ENCODE results near the gene AP1S1. TPM values are rescaled to one million over a fixed set of nuclear protein-coding genes. Genes with fewer than 3 reads are reported as not detected.
"Not testable (repeated sequence)": the region's sequence is repeated elsewhere in the genome, so short reads cannot be mapped to it uniquely, and the experiment has no call there.

AP1S1 gene
- total and polyA plus RNA-seq, 7 donors, result 5.7 to 29.9 (median 7.1) TPM

DNA sequence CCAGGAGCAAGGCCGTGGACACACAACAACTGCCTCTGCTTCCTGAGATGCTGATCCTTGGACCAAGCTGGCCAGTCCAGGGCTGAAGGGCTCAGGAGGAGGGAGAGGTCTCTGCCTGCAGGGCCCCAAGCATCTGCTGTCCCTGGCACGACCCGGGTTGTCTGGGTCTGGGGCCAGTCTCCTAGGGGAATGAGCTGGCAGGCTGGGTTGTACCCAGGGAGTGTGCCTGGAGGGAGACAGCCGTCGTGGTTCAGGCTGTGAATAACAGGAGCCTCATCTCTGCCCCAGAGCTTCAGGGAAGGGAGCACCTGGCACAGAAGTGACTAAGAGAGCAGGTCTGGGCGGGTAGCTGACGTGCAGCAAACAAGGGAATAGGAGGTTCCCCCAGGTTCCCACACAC is 45.3 kb upstream of the AP1S1 start:
- Histone ChIP-seq H3K27me3 (ENCODE audit: insufficient read depth in 3 of 3, low read length in 2 of 3) (peaks cover 0 to 29% (median 6%) of the 10 kb centered on the region in 3 donors), H3K36me3 (ENCODE audit: insufficient read depth in 1 of 2, low read depth in 1 of 2) (no peaks in the 10 kb centered on the region), H3K27ac (peak overlapping the region; percentile 30), H3K4me1 (no peaks in the 10 kb centered on the region), H3K9me3 (no peaks in the 10 kb centered on the region), H3K4me3 (no peak overlapping the region)
- DNase-seq (no peak), ATAC-seq (peak in 3 of 4 donors; percentile 26 to 39 (median 33))
- TF ChIP-seq, protein P1, sequence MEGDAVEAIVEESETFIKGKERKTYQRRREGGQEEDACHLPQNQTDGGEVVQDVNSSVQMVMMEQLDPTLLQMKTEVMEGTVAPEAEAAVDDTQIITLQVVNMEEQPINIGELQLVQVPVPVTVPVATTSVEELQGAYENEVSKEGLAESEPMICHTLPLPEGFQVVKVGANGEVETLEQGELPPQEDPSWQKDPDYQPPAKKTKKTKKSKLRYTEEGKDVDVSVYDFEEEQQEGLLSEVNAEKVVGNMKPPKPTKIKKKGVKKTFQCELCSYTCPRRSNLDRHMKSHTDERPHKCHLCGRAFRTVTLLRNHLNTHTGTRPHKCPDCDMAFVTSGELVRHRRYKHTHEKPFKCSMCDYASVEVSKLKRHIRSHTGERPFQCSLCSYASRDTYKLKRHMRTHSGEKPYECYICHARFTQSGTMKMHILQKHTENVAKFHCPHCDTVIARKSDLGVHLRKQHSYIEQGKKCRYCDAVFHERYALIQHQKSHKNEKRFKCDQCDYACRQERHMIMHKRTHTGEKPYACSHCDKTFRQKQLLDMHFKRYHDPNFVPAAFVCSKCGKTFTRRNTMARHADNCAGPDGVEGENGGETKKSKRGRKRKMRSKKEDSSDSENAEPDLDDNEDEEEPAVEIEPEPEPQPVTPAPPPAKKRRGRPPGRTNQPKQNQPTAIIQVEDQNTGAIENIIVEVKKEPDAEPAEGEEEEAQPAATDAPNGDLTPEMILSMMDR (IDR thresholded peaks at IDR 0.05), result no peak
- WGBS, 3 donors, result 39 to 51% (median 46%) methylated on average over 7 of the region's 7 CpGs
- intact Hi-C loops (cut with DNase I), result no loop called here

DNA sequence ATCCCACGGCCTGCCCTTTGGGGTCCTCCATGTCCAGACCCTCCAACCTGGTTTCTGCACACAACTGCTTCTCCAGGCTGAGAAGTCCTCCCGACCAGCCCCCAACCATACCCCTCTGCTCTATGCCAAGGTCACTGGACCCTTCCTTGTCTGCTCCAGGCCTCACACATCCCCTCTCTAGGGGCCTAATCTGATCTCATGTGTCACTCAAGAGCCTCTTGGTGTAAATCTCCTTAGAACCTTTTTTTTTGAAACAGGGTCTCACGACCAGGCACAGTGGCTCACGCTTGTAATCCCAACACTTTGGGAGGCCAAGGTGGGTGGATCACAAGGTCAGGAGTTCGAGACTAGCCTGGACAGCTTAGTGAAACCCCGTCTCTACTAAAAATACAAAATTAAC is 44.9 kb upstream of the AP1S1 start:
- no peak for ATAC-seq
- Histone ChIP-seq H3K27me3 (ENCODE audit: insufficient read depth in 3 of 3, low read length in 2 of 3) (peaks cover 0 to 26% (median 6%) of the 10 kb centered on the region in 3 donors), H3K36me3 (ENCODE audit: insufficient read depth in 1 of 2, low read depth in 1 of 2) (no peaks in the 10 kb centered on the region), H3K4me1 (no peaks in the 10 kb centered on the region), H3K27ac (no peak overlapping the region), H3K9me3 (no peaks in the 10 kb centered on the region), H3K4me3 (no peak overlapping the region)
- intact Hi-C loops (cut with DNase I), result no loop called here
- no peak for DNase-seq
- TF ChIP-seq, protein P1 (IDR thresholded peaks at IDR 0.05), result no peak
- WGBS, 3 donors, result 66 to 78% (median 69%) methylated on average over 6 of the region's 6 CpGs

DNA sequence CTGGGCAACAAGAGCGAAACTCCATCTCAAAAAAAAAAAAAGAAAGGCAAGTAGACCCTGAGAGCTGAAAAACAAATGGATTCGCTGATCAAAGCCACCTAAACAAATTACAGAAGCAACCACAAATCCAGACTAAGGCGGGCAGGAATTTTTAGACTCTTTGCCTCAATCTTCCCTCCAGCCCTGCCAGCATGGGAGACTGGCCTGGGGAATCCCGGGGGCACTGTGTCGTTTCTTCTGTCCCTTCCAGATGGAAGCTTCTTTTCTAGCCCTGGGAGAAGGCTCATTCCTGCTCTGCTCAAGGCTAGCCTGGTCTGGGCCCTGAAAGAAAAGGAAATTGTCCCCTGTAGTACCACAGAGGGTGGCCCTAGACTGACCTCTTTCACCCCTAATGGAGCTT is 43.0 kb upstream of the AP1S1 start:
- Histone ChIP-seq H3K4me3 (no peak overlapping the region), H3K9me3 (no peaks in the 10 kb centered on the region), H3K4me1 (no peaks in the 10 kb centered on the region), H3K36me3 (ENCODE audit: insufficient read depth in 1 of 2, low read depth in 1 of 2) (no peaks in the 10 kb centered on the region), H3K27me3 (ENCODE audit: insufficient read depth in 3 of 3, low read length in 2 of 3) (peaks cover 0 to 19% (median 6%) of the 10 kb centered on the region in 3 donors), H3K27ac (peak overlapping the region; percentile 60)
- no peak for ATAC-seq
- TF ChIP-seq, protein P1 (IDR thresholded peaks at IDR 0.05), result no peak
- DNase-seq, result no peak
- intact Hi-C loops (cut with DNase I), result no loop called here
- 79 to 85% (median 81%) methylated on average over 4 to 5 of the region's 5 CpGs for WGBS, 3 donors

DNA sequence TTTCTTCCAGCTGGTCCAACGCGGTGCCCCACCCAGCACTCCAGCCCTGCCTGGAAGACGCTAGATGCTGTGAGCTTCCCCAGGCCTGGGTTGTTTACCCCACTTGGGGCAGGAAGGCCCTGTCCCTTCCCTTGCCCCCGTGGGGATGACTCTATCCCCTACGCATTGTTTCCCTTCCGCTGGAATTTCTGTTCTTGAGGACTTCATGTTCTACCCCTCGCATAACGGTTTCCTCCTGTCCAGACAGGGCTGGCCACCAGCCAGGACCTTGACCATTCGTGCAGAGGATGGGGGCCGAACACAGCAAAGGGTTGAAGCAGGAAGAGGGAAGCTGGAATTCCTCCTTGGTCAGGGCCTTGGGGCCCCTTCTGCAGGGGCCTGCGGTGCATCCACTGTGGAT is 42.0 kb upstream of the AP1S1 start:
- WGBS, 3 donors, result 55 to 66% (median 58%) methylated on average over 11 of the region's 11 CpGs
- intact Hi-C loops (cut with DNase I), result no loop called here
- Histone ChIP-seq H3K27me3 (ENCODE audit: insufficient read depth in 3 of 3, low read length in 2 of 3) (peaks cover 0 to 13% (median 6%) of the 10 kb centered on the region in 3 donors), H3K4me1 (no peaks in the 10 kb centered on the region), H3K9me3 (no peaks in the 10 kb centered on the region), H3K4me3 (no peak overlapping the region), H3K36me3 (ENCODE audit: insufficient read depth in 1 of 2, low read depth in 1 of 2) (no peaks in the 10 kb centered on the region), H3K27ac (peak overlapping the region; percentile 60)
- ATAC-seq (peak in 3 of 4 donors; percentile 35 to 44 (median 41)), DNase-seq (peak; percentile 53 to 82)
- TF ChIP-seq, protein P1 (IDR thresholded peaks at IDR 0.05), result no peak

DNA sequence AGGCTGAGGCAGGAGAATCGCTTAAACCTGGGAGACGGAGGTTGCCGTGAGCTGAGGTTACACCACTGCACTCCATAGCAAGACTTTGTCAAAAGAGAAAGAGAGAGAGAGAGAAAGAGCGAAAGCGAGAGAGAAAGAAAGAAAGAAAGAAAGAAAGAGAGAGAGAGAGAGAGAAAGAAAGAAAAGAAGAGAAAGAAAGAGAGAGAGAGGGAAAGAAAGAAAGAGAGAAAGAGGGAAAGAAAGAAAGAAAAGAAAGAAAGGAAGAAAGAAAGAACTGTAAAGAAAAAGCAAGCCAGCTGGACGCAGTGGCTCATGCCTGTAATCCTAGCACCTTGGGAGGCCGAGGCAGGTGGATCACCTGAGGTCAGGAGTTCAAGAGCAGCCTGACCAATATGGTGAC is 41.1 kb upstream of the AP1S1 start:
- ATAC-seq, result not testable (repeated sequence)

More for the DNA sequence above, 41.1 kb upstream of the AP1S1 start:
- H3K27me3 ChIP-seq (ENCODE audit: insufficient read depth in 3 of 3, low read length in 2 of 3), result peaks cover 0 to 10% (median 4%) of the 10 kb centered on the region in 3 donors
- DNase-seq; H3K36me3 ChIP-seq (ENCODE audit: insufficient read depth in 1 of 2, low read depth in 1 of 2); H3K4me3 ChIP-seq; H3K27ac ChIP-seq; H3K9me3 ChIP-seq; H3K4me1 ChIP-seq; intact Hi-C loops (cut with DNase I): not testable (repeated sequence)
- WGBS, 3 donors, result 94 to 97% (median 96%) methylated on average over 7 of the region's 7 CpGs

Data from psoas muscle (tissue), 8 donors.